ENCODE results near the gene RUNX2.

The RUNX2 gene

DNA sequence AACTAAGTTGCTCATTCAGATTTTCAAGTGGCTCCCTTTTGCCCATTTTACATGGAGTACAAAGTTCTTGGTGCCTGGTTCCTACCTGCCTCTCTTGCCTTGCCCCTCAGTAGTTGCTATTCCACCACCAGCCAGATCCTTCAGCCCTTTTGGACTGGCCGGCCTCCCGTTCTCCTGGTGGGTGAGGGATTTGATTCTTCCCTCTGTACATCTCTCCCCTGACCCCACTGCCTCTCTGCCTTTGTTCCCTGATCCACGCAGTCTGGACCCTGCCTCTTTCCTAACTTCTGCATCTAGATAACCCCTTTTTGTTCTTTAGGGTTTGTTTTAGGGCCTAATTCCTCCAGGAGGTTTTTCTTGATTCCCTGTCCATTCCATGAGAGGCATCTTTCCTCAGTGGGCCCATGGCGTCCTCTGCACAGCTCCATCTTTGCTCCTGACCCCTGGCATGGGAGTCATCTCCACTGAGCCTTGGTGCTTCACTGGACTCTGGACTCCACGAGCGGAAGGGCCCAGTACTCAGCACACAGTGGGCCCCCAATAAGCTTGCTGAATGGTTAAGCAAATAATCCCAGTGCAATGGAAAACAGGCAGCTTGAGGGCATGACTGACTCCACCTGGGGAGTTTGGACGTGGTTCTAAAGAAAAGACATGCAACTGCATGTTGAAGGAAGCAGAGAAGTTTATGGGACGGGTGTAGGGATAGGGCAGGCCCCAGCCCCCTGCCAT is 358.9 kb downstream of the RUNX2 start:
- no peak for DNase-seq

DNA sequence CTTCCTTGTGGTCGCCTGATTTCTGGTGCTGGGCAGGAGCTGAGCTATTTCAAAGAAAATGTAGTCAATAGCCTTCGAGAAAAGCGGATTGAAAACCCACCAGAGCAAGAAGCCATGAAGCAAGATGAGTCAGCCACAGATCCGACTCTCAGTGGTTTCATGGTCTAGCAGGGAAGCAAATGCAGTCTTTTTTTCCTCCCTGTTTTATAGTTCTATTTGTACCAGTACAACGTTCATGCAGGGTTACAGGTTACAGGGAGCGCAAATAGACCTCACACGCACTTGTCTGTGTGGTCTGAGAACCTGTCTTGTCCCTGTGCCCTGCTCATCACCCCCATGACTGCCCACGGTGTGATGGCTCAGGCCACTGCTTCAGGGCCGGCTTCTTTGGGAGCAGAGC is 359.4 kb downstream of the RUNX2 start:
- DNase-seq: no peak

DNA sequence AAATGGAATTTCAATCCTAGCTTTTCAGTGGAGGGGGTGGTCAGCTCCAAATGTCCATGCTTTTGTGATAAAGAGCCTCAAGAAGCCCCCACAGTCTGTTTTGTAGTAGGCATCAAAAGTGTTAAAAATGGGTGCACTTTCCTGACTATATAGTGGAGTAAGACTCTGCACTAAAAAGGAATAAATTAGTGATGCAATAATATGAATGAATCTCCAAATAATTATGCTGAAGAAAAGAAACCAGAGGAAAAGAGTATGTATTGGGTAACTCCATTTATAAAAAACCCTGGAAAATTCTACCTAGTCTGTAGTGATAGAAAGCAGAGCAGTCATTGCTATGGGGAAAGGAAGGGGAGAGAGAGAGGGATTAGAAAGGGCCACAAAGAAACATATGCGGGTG is 360.1 kb downstream of the RUNX2 start:
- no peak for DNase-seq

DNA sequence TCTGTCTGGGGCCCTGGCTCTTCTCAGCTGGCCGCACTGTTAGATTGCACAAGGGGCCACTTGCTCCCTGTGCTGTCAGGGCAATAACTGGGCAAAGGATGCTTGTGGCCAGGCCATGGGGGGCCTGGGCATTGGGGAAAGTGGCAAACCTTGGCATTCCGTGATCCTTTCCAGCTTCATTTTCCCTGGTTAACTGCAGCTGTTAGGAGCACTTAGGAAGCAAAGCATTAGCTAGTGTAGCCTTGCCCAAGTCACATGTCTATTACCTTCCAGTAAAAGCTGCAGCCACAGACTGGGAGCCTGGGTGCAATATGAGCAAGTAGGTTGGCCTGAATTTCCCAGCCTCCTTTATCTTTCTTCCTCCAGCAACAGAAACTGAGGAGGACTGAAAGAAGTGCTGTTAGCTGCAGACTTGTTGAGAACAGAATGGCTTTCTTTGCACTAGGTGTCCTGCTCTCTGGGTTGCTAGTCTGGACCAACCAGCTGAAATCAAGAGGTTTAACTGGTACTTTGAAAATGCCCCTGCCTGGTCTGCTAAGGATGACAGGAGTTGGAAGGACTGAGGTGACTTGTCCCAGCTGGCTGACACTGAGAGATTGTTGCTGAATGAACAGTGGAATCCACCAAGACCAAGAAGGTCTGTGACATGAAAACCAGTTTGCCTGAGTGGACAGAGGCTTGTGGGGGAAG is 361.9 kb downstream of the RUNX2 start:
- DNase-seq: no peak

DNA sequence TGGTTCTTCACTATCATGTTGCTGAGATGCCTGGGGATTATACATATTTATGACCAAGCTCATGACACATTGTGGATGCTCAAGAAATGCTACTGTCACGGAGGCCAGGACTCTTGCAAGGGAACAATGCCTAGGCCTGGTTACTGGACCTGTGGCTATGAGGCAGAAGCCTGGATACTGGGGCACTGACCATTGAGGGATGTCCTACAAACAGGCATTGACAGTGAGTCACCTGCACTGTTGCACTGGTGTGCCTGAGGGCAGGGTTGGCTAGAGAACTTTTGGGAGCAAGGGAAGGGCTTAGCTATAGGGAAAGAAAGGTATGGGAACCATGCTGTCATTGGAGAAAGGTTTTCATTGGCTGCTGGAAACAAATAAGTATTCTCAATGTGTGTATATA is 362.7 kb downstream of the RUNX2 start:
- no peak for DNase-seq

DNA sequence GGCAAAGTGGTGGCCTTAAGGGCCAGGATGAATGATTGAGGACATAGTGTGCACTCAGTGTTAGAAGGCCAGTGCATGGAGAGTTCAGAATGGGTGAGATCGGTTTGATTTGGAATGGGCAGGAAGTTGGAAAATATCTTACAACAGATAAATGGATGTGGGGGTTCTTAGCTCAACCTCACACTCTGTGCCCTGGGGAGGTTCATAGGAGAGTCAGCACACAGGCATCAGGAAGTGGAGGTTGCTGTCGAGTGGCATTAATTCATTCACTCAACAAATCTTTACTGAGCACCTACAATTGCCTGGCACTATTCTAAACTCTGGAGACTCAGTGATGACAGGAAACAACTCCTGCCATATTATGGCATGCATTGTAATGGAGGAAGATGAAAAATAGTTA is 363.3 kb downstream of the RUNX2 start:
- no peak for DNase-seq

DNA sequence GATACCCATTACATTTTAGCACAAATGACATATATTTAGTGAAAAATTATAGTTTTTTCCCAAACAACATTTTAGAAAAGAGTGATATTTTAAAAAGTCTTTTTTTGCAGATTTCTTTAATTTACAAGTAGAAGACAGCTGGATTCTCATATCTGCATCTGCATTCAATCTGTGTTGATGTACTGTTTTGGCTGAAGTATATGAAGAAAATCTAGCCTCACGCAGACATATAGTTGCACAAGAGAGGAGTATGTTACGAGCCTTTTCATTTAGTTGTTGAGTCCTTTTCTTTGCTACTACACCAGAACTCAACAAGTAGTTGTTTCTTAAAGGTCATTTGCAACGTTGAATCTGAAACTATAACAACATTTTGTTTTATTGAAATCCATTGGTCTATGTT is 363.9 kb downstream of the RUNX2 start:
- DNase-seq: no peak

DNA sequence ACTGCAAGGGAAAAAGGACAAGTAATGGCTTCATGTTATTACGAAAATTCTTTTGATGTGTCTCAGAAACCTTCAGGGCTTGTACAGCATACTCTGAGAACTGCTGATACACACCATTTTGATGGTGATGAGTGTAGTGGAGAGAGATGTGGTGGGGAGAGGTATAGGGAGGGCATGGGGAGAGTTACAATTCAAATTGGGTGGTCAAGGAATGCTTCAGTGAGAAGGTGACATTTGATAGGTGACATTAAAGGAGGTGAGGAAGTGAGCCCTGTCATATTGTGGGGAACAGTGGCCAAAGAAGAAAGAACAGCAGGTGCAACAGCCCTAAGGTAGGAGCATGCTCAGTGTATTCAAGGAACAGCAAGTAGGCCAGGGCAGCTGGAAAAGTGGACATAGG is 368.6 kb downstream of the RUNX2 start:
- DNase-seq: no peak

DNA sequence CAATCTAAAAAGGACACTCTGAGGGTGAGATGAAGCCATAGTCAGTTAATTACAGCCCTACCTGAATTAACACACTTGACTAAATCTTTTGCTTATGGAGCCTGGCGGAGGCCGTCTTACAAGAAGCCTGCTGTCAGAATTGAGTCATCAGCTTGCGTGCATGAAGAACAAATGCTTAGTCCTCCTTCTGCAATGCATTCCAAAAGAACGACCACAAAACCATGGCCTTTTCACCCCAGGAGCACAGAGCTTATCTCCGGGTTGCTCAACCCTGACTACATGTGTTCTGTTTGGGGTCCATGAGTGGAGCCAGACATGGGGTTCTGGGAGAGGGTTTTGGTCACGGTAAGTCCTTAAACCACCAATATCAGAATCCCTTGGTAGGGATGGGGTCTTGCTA is 369.5 kb downstream of the RUNX2 start:
- DNase-seq: peak; percentile 52

DNA sequence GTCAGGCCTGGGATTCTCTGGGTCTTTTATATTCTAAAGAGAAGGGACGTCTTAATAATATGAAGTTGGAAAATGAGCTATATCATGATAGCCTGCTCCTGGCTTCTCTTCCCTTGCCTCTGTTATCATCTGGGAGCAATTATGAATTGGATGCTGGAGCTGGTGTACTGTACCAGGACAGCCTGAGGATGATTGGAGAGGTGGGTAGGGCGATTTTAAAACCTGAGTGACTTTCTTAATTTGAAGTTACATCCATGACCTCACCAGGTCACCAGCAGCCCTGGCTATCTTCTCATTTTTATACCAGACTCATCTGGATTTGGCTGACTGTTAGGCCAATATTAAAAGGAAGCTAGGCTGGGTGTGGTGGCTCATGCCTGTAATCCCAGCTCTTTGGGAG is 369.9 kb downstream of the RUNX2 start:
- no peak for DNase-seq

DNA sequence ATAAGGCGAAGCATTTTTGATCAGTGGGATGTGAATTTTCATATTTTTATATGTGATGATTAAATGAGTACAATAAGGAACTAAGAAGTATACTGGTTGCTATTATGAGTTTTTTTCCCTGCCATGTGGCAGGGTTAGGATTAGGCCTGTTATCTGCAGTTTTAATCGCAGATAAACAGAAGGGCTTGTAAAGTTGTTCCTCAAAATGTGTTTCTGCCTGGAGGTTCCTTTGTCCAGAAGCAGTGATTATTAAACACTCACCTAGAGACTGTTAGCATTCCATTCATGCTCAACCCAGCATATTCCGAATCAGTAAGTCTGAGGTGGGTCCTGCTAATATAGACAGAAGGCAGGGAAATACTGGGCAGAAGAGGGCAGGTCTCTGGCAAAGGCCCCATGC is 371.5 kb downstream of the RUNX2 start:
- DNase-seq: peak; percentile 58

DNA sequence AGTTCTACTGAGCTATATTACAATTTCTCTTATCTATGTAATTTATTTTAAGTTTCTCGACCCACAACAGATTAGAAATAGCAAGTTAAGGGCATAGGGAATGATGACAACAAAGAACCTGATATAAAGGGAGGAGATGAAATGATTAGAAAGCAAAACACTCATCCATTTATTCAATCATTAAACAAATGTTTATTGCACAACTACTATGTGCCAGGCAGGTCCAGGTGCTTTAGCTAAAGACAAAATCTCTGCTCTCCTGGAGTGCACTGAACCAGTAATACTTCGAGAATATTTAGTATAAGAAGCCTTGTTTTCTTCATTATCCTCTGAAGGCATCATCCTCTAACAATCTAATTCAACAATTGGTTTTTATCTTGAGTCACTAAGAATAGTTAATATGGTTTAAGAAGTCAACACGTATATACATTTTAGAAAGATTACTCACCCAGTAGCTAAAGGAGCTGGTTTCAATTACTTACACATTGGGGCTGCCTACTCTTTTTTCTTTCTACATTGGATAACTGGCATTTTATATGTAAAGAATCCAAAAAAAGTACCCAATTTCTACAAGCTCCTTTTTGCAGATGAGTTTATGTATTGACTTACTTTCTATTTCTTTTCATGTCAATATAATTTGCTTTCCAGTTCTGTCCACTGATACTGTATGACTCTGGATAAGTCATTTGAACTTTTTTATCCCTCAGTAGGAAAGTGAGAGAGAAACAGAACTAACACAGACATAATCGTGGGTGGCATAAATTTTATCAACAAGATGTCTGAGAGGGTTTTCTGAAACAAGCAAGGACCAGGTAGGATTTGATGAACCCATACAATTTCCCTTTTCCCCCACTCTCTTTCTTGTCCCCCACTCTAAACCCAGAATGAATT is 375.0 kb downstream of the RUNX2 start:
- no peak for DNase-seq

DNA sequence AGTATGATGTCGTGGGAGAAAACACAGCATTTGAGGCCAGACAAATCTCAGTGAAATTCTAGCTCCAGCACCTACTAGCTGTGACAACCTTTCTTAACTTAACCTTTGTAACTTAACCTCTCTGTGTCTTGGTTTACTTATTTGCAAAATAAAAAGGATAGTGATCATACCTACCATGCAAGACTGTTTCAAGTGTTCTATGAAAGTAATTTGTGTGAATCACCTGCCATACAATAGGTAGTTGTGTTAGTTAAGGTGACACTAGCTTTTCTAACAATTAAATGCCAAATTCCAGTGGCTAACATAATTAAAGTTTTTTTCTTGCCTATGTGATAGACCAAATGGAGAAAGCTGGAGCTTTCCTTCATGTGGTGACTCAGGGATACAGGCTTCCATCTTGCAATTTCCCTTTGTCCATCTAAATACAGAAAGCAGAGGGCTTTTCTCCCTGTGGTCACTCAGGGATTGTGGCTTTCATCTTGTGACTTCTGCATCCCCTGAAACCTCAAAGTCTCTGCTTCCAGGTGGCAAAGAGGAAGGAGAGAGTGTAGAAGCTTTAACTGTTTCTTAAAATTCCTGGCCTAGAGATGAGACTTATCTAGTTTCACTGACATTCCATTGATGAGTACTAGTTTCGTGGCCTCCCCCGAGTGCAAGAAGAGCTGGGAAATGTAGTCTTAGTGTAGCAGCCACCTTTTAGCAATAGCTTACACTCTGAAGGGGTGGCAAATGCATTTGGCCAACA is 376.1 kb downstream of the RUNX2 start:
- no peak for DNase-seq

DNA sequence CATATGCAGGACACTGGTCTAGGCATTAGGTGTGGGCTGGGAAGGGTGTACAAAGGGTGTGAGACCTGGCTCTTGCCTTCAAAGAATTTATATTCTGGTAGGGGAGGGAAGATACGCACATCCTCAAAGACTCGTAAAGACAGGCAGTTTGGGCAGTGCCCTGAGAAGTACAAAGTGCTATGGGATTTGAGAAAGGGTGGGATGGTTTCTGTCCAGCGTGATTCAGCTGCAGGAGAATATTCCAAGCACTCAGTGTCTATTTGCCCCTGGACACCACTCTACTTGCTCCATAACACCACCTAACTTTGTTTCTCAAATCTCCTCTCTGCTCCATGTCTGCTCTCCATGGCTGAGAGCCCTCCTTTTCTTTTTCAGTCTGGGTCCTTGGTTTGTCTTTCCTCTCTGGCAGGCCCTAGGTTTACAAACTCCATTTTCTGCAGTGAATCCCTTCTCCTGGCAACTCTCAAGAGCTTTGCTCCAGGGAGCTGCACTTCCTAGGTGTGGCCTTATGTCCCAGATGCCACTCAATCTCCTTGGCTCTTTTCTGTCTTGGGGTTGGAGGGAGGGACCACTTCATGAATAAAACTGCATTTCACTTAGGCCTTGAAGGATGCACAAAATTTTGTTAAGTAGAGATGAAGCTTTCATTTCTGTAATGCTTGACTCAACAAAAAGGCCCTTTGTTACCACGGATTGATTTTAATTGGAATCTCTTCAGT is 377.2 kb downstream of the RUNX2 start:
- DNase-seq: no peak

DNA sequence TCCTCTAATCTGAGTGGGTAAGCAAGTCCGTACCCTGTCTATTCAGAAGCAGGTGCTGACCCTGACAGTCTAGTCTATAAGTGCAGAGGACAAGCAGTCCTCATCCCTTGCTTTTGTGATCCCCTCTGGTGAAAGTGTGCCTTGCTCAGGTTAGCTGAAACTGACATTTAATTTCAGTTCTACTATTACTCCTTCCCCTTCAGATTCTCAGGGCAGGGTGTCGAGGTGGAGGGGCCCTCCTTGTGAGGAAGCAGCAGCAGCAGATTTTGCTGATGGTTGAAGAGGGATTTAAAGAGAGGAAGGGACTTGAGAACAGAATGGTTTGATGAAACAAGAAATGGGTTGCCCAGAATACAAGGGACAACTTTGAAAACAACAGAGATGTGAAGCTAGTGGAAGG is 378.2 kb downstream of the RUNX2 start:
- no peak for DNase-seq

DNA sequence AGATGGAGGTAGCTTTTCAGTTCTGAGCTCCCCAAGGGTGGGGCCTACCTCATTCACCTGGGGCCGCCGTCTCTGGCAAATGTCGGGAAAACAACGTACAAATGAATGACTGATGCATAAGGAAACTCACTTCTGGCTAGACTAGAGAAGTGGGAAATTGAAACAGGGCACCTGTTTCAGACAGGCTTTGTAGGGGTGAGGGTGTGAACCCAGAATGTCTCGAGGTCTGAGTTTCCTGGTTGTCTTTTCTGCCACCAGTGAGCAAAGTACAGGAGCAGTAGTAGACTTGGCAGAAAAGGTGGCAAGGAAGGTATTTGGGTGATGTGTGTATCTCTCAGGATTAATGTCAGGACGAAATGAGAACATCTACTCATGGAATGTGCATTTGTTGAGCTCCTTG is 379.0 kb downstream of the RUNX2 start:
- DNase-seq: no peak

DNA sequence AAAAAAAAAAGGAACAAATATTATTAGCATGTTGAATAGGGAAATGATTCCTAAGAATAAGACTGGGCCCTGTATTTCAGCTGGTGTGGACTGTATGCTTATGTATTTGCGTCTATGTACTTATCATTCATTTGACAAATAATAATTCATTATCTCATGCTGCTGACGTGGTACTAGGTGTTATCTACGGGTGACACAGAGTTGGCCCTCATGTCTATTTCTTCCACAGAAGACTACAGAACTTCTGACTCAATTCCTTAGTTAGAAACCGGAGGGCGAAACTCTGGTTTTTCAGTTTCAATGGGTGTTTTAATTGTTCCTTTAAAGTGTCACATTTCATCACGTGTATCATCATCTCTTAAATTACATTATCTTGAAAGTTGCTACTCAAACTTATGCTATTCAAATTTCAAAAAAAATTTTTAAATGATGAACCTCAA is 381.7 kb downstream of the RUNX2 start:
- no peak for DNase-seq

DNA sequence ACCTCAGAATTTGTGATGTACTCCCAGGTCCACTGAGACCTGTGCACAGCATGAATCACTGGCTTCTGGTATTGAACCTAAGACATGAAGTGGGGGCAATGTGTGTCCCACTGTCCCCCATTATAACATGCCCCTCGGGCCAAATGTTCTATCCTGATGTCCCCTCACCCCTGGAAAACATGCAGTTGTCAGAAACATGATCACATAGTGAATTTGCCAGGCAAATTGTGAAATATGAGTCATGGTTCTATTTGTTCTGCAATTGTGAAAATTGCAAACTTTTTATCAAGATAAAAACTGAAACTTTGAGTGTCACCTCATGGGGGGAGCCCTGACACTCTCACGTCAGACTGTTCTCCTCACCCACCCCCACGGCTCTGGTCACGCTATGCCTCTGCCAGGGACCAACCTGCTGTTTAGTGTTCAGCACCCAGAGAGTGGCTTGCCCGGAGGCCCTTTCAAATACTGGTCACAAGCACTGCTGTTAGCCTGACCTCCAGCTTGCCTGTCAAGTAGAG is 382.2 kb downstream of the RUNX2 start:
- peak; percentile 73 for DNase-seq

DNA sequence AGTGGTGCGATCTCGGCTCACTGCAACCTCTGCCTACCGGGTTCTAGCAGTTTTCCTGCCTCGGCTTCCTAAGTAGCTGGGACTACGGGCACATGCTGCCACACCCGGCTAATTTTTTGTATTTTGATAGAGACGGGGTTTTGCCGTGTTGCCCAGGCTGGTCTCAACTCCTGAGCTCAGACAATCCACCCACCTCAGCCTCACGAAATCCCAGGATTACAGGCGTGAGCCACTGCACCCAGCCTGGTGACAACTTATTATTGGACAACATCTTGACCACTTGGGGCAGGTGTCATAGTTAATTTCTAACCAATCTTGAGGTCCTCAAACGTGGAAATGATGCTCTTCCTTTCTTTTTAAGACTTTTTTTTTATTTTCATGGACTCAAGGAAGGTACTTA is 383.9 kb downstream of the RUNX2 start:
- DNase-seq: no peak

DNA sequence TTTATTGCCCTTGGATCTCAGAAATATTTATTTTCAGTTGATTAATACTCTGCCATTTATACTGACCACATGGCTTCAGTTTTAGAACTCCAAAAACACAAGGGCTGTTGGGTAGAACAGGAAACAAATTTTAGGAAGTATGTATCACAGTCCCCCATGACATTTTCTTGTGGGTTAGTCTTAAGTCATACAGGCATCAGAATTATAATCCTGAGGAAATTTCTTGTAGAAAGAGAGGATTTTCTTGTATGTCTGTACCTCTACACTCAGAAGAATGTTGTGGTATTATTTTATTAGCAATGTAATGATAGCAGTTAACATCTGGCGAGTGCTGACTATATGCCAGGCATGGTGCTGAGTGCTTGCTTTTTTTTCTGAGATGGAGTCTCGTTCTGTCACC is 384.7 kb downstream of the RUNX2 start:
- DNase-seq: peak; percentile 14

Data from OCI-M1 (cell line).